HEK293 (cell line): ENCODE data around the gene NTN5.
A peak's percentile ranks its signal among the peaks of the same experiment; 100 is the strongest.

Experiments used
- AEBP2 ChIP-seq: fragments of 450-650 bp; formaldehyde crosslinking; IDR thresholded peaks from 2 replicates; pipeline ENCODE4 v1.5.1; 2016; ENCODE audit warnings: missing biosample characterization, missing genetic modification characterization, borderline replicate concordance
- GLI2 ChIP-seq: fragments of 450-650 bp; formaldehyde crosslinking; IDR thresholded peaks from 2 replicates; pipeline ENCODE4; 2017; ENCODE audit warnings: missing biosample characterization, missing genetic modification characterization, low read depth, borderline replicate concordance
- HOXA7 ChIP-seq: sonication (generic); formaldehyde crosslinking; IDR thresholded peaks from 2 replicates; pipeline ENCODE4 v1.8.1; 2022; ENCODE audit warnings: missing genetic modification reagents, borderline replicate concordance
- KLF7 ChIP-seq: fragments of 450-650 bp; formaldehyde crosslinking; IDR thresholded peaks from 2 replicates; pipeline ENCODE4 v1.5.1; 2016; ENCODE audit warnings: missing biosample characterization, missing genetic modification characterization, borderline replicate concordance
- OSR2 ChIP-seq: fragments of 450-650 bp; formaldehyde crosslinking; IDR thresholded peaks from 2 replicates; pipeline ENCODE4 v1.5.1; 2016; ENCODE audit warnings: missing biosample characterization, missing genetic modification characterization
- PRDM4 ChIP-seq: fragments of 450-650 bp; formaldehyde crosslinking; IDR thresholded peaks from 2 replicates; pipeline ENCODE4 v1.5.1; 2017; ENCODE audit warnings: missing biosample characterization, missing genetic modification characterization
- PRDM6 ChIP-seq: fragments of 450-650 bp; formaldehyde crosslinking; IDR thresholded peaks from 2 replicates; pipeline ENCODE4 v1.5.1; 2017; ENCODE audit warnings: missing biosample characterization, missing genetic modification characterization
- REST ChIP-seq: fragments of 450-650 bp; formaldehyde crosslinking; IDR thresholded peaks from 2 replicates; pipeline ENCODE4 v1.5.1; 2016; ENCODE audit warnings: missing biosample characterization, missing genetic modification characterization
- TSHZ1 ChIP-seq: fragments of 450-650 bp; formaldehyde crosslinking; IDR thresholded peaks from 2 replicates; pipeline ENCODE4 v1.5.1; 2016; ENCODE audit warnings: missing biosample characterization, missing genetic modification characterization, borderline replicate concordance
- ZBTB17 ChIP-seq: fragments of 450-650 bp; formaldehyde crosslinking; IDR thresholded peaks from 2 replicates; pipeline ENCODE4 v1.5.1; 2016; ENCODE audit warnings: missing biosample characterization, missing genetic modification characterization
- ZNF18 ChIP-seq: fragments of 450-650 bp; formaldehyde crosslinking; IDR thresholded peaks from 2 replicates; pipeline ENCODE4 v1.5.1; 2016; ENCODE audit warnings: missing biosample characterization, missing genetic modification characterization
- ZNF202 ChIP-seq: fragments of 450-650 bp; formaldehyde crosslinking; IDR thresholded peaks from 2 replicates; pipeline ENCODE4 v1.5.1; 2016; ENCODE audit warnings: missing biosample characterization, missing genetic modification characterization, borderline replicate concordance
- ZNF211 ChIP-seq: fragments of 450-650 bp; formaldehyde crosslinking; IDR thresholded peaks from 2 replicates; pipeline ENCODE4 v1.5.1; 2016; ENCODE audit warnings: low read depth, missing biosample characterization, missing genetic modification characterization
- ZNF223 ChIP-seq: fragments of 450-650 bp; formaldehyde crosslinking; IDR thresholded peaks from 2 replicates; pipeline ENCODE4 v1.5.1; 2016; ENCODE audit warnings: missing biosample characterization, missing genetic modification characterization
- ZNF274 ChIP-seq, 2 experiments: fragments of 200-500 bp in 1 of 2; fragments of 450-650 bp in 1 of 2; sonication (Bioruptor generic) in 1 of 2; formaldehyde crosslinking in 1 of 2; IDR thresholded peaks; 2 replicates each; pipeline versions ENCODE4 v1.5.1 to v1.6.1; 2014 to 2016; ENCODE audit warnings: borderline replicate concordance in 1 of 2, inconsistent platforms in 1 of 2, low read length in 1 of 2, missing biosample characterization in 1 of 2, missing genetic modification characterization in 1 of 2
- ZNF48 ChIP-seq: fragments of 450-650 bp; formaldehyde crosslinking; IDR thresholded peaks from 2 replicates; pipeline ENCODE4 v1.5.1; 2016; ENCODE audit warnings: missing biosample characterization, missing genetic modification characterization
- ZNF529 ChIP-seq: fragments of 450-650 bp; formaldehyde crosslinking; IDR thresholded peaks from 2 replicates; pipeline ENCODE4 v1.5.1; 2017; ENCODE audit warnings: missing genetic modification characterization, missing biosample characterization; ENCODE audit not compliant: insufficient replicate concordance
- ZNF629 ChIP-seq: fragments of 450-650 bp; formaldehyde crosslinking; IDR thresholded peaks from 2 replicates; pipeline ENCODE4 v1.5.1; 2017; ENCODE audit warnings: missing biosample characterization, missing genetic modification characterization
- ZNF660 ChIP-seq: fragments of 450-650 bp; IDR thresholded peaks from 2 replicates; pipeline ENCODE4 v1.5.1; 2018; ENCODE audit warnings: missing biosample characterization, mild to moderate bottlenecking, missing genetic modification characterization
- ZNF664 ChIP-seq: fragments of 450-650 bp; formaldehyde crosslinking; IDR thresholded peaks from 2 replicates; pipeline ENCODE4 v1.5.1; 2016; ENCODE audit warnings: missing biosample characterization, missing genetic modification characterization
- ZNF692 ChIP-seq: fragments of 450-650 bp; formaldehyde crosslinking; IDR thresholded peaks from 2 replicates; pipeline ENCODE4 v1.5.1; 2016; ENCODE audit warnings: missing biosample characterization, missing genetic modification characterization

The NTN5 gene

GRCh38 chr19:48716562-48717291 lies 43.9 kb upstream of the NTN5 start (continued):
- TF ChIP-seq REST (tag by site-specific recombination) = no peak
- no peak for TF ChIP-seq AEBP2 (tag by site-specific recombination)
- no peak for TF ChIP-seq ZNF274 (IDR thresholded peaks at IDR 0.05; ENCODE audit: low read length)
- TF ChIP-seq ZNF274 (tag by site-specific recombination; IDR thresholded peaks at IDR 0.05; ENCODE audit: borderline replicate concordance) = no peak
- TF ChIP-seq ZNF660 (tag by site-specific recombination) = no peak
- no peak for TF ChIP-seq PRDM6 (tag by site-specific recombination)
- TF ChIP-seq ZNF529 (tag by site-specific recombination) = no peak
- no peak for TF ChIP-seq ZNF629 (tag by site-specific recombination)
- TF ChIP-seq ZNF211 (tag by site-specific recombination) = no peak
- no peak for TF ChIP-seq ZNF223 (tag by site-specific recombination)
- no peak for TF ChIP-seq GLI2
- no peak for TF ChIP-seq PRDM4
- no peak for TF ChIP-seq ZNF18 (tag by site-specific recombination)
- no peak for TF ChIP-seq TSHZ1 (tag by site-specific recombination)
- no peak for TF ChIP-seq ZNF202 (tag by site-specific recombination)
- TF ChIP-seq ZNF48 = no peak
- TF ChIP-seq HOXA7 (CRISPR knock-in tag) = no peak
- peak; percentile 82 for TF ChIP-seq ZBTB17 (tag by site-specific recombination)
- TF ChIP-seq OSR2 (tag by site-specific recombination) = no peak
- peak; percentile 68 for TF ChIP-seq ZNF692 (tag by site-specific recombination)
- TF ChIP-seq ZNF664 (tag by site-specific recombination) = no peak
- TF ChIP-seq KLF7 (tag by site-specific recombination) = peak; percentile 54; the same call in 1 of the 2 replicates
